ENCODE data around the gene CCR1.
"Not testable (repeated sequence)": the region's sequence is repeated elsewhere in the genome, so short reads cannot be mapped to it uniquely, and the experiment has no call there.

Gene CCR1

GRCh38 chr3:46168583-46169345 lies 39.3 kb downstream of the CCR1 start:
- DNase-seq (ENCODE audit: low spot score): no peak

GRCh38 chr3:46163556-46164041 lies 44.5 kb downstream of the CCR1 start:
- DNase-seq (ENCODE audit: low spot score): no peak

GRCh38 chr3:46162975-46163555 lies 45.0 kb downstream of the CCR1 start:
- DNase-seq (ENCODE audit: low spot score): no peak

GRCh38 chr3:46157685-46158084 lies 50.4 kb downstream of the CCR1 start:
- not testable (repeated sequence) for DNase-seq (ENCODE audit: low spot score)

GRCh38 chr3:46154311-46154710 lies 53.8 kb downstream of the CCR1 start:
- no peak for DNase-seq (ENCODE audit: low spot score)

All from Ammon's horn (tissue), 1 donor.